OCI-LY7 (cell line): ENCODE measurements around the gene UMAD1. TPM values are rescaled to one million over a fixed set of nuclear protein-coding genes. Genes with fewer than 3 reads are reported as not detected.

Experiments used
- BruUV-seq: library from RNA; stranded (reverse); fragments of 400-500 nt; replicated peaks from 2 replicates; lab custom pipeline; 2021; lab: Mats Ljungman, UMichigan
- CTCF ChIA-PET: fragments of 300-600 bp; sonication (Branson Sonifier 250); formaldehyde crosslinking; loops from one replicate; lab custom pipeline; 2022; ENCODE audit warnings: antibody characterized with exemption; ENCODE audit not compliant: unreplicated experiment; lab: Charles Lee
- POLR2A ChIA-PET: fragments of 300-600 bp; sonication (Branson Sonifier 250); formaldehyde crosslinking; loops from one replicate; lab custom pipeline; 2022; ENCODE audit warnings: antibody characterized with exemption; lab: Charles Lee
- DNase-seq: peaks from one replicate; pipeline ENCODE4 v3.0.0-alpha.2; 2015; ENCODE audit warnings: low spot score
- H2AFZ ChIP-seq: fragments of 200-600 bp; sonication (generic), shearing (Covaris generic); 2 replicates; pipeline ENCODE4 v1.6.1; 2014; ENCODE audit warnings: mild to moderate bottlenecking, antibody characterized with exemption, low read length, moderate library complexity
- H3K27ac ChIP-seq: fragments of 200-600 bp; sonication (generic); 2 replicates; pipeline ENCODE4 v1.5.1; 2014; ENCODE audit warnings: mixed run types, low read depth, mild to moderate bottlenecking, moderate library complexity, low read length, inconsistent platforms; ENCODE audit not compliant: poor library complexity, severe bottlenecking
- H3K36me3 ChIP-seq: fragments of 200-600 bp; sonication (generic); 2 replicates; pipeline ENCODE4 v1.6.1; 2014; ENCODE audit warnings: mild to moderate bottlenecking, antibody characterized with exemption, low read length, moderate library complexity, mixed read lengths; ENCODE audit not compliant: insufficient read depth
- H3K4me1 ChIP-seq: fragments of 200-600 bp; sonication (generic); 2 replicates; pipeline ENCODE4 v1.5.1; 2014; ENCODE audit warnings: mild to moderate bottlenecking, low read length; ENCODE audit not compliant: insufficient read depth, poor library complexity, severe bottlenecking
- H3K4me2 ChIP-seq: fragments of 200-600 bp; sonication (generic); 2 replicates; pipeline ENCODE4 v1.6.1; 2014; ENCODE audit warnings: mild to moderate bottlenecking, low read length
- H3K4me3 ChIP-seq: fragments of 200-600 bp; sonication (generic); 2 replicates; pipeline ENCODE4 v1.5.1; 2014; ENCODE audit warnings: mild to moderate bottlenecking, low read depth, low read length; ENCODE audit not compliant: poor library complexity, severe bottlenecking
- H3K79me2 ChIP-seq: fragments of 200-600 bp; sonication (generic); 2 replicates; pipeline ENCODE4 v1.6.1; 2016; ENCODE audit warnings: low read depth, mild to moderate bottlenecking, low read length, moderate library complexity, mixed read lengths; ENCODE audit not compliant: insufficient read depth
- H3K9me2 ChIP-seq: fragments of 200-600 bp; sonication (generic); 2 replicates; pipeline ENCODE4 v1.6.1; 2016; ENCODE audit warnings: mild to moderate bottlenecking, low read length, mixed read lengths; ENCODE audit not compliant: insufficient read depth
- H3K9me3 ChIP-seq: fragments of 200-600 bp; sonication (generic); 2 replicates; pipeline ENCODE4 v1.6.1; 2014; ENCODE audit warnings: mild to moderate bottlenecking, mixed run types, low read length, mixed read lengths
- H4K20me1 ChIP-seq: fragments of 200-600 bp; sonication (generic); 2 replicates; pipeline ENCODE4 v1.6.1; 2014; ENCODE audit warnings: mild to moderate bottlenecking, antibody characterized with exemption, low read length, moderate library complexity, mixed read lengths; ENCODE audit not compliant: insufficient read depth
- CTCF ChIP-seq: fragments of 200-600 bp; sonication (generic); conservative IDR thresholded peaks from 2 replicates; pipeline ENCODE4 v1.5.1; 2014; ENCODE audit warnings: mild to moderate bottlenecking, antibody characterized with exemption, low read length, moderate library complexity, mixed read lengths
- EZH2phosphoT487 ChIP-seq: fragments of 200-600 bp; sonication (generic); IDR thresholded peaks from 2 replicates; pipeline ENCODE4 v1.6.1; 2018; ENCODE audit warnings: low read depth, borderline replicate concordance, mild to moderate bottlenecking, mixed run types, antibody characterized with exemption, low read length, moderate library complexity, mixed read lengths
- intact Hi-C: fragments of 100-400 bp; cut with micrococcal nuclease; formaldehyde crosslinking; loops from one replicate; pipeline ENCODE4 v1.10.0; 2022; ENCODE audit not compliant: unreplicated experiment
- total RNA-seq, 2 experiments: library from RNA; depleted of rRNA in 1 of 2; stranded (reverse); fragments of >200 nt in 1 of 2; shearing (Covaris generic) in 1 of 2; gene quantifications; 2 replicates each; pipeline ENCODE4 v1.2.3, GENCODE V29; 2014 to 2022

UMAD1 gene
- total RNA-seq, 2 experiments from 2014 or later, result 8.7 to 15.2 TPM

DNA sequence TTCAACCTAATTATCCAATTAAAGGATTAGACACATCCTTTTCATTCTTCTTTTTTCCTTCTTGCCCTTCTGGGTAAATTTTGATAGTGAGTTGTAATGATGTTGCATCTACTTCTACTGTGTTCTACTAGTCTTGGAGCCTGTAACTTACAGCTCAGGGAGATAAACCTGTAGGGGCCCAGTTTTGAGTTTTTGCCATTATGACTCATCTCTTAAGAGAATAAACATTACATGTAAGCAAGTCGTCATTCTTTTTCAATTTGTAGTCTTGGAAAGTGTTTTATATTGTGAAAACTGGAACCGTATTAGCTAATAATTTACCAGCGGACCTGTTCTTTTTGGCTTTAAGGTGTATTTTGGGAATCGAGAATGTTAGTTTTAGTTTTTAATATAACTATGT is 167.6 kb downstream of the UMAD1 start:
- Histone ChIP-seq H4K20me1 (no peaks in the 10 kb centered on the region), H2AFZ (no peak overlapping the region), H3K36me3 (no peaks in the 10 kb centered on the region), H3K4me1 (peaks cover 6% of the 10 kb centered on the region), H3K9me3 (no peaks in the 10 kb centered on the region), H3K79me2 (no peaks in the 10 kb centered on the region), H3K4me2 (no peak overlapping the region), H3K4me3 (no peak overlapping the region), H3K27ac (no peak overlapping the region), H3K9me2 (no peaks in the 10 kb centered on the region)
- CTCF ChIA-PET, result no interaction called here
- no peak for DNase-seq
- TF ChIP-seq EZH2phosphoT487 (no peak), CTCF (no peak)
- intact Hi-C loops, result no loop called here
- no TSS peak for BruUV-seq
- POLR2A ChIA-PET, result interaction anchor here (0.7 kb wide), 1 partner anchor 25 kb away, joined by 3 read pairs; no protein-coding TSS in a partner anchor

GRCh38 chr7:7808626-7809025 is 168.1 kb downstream of the UMAD1 start:
- DNase-seq, result no peak
- Histone ChIP-seq H3K4me3 (no peak overlapping the region), H3K9me3 (no peaks in the 10 kb centered on the region), H3K79me2 (no peaks in the 10 kb centered on the region), H3K4me1 (peaks cover 6% of the 10 kb centered on the region), H3K9me2 (no peaks in the 10 kb centered on the region), H4K20me1 (no peaks in the 10 kb centered on the region), H2AFZ (no peak overlapping the region), H3K36me3 (no peaks in the 10 kb centered on the region), H3K4me2 (no peak overlapping the region), H3K27ac (no peak overlapping the region)
- intact Hi-C loops, result no loop called here
- ChIA-PET POLR2A (interaction anchor here (0.7 to 1.0 kb wide), 2 partner anchors 9 to 25 kb away, joined by 3 read pairs; no protein-coding TSS in a partner anchor), CTCF (no interaction called here)
- no TSS peak for BruUV-seq
- TF ChIP-seq CTCF (no peak), EZH2phosphoT487 (no peak)

DNA sequence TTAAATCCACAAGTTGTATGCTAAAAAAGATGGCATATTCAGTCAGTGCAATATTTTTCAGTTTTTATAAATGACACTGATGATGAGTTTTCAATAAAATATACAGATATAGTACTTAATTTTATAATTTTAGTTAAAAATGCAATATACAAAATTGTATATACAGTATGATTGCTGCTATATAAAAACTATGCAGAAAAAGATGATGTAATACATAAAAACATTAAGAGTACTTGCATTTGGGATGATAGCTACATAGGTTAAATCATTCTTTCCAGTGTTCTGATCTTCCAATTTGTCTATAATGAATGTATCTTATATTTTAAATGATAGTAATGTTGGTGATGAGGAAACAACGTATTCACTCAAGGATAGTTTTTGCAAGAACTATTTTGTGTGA is 169.8 kb downstream of the UMAD1 start:
- Histone ChIP-seq H3K79me2 (no peaks in the 10 kb centered on the region), H4K20me1 (no peaks in the 10 kb centered on the region), H3K4me3 (no peak overlapping the region), H3K4me2 (no peak overlapping the region), H3K36me3 (no peaks in the 10 kb centered on the region), H3K4me1 (peaks cover 10% of the 10 kb centered on the region), H3K9me2 (no peaks in the 10 kb centered on the region), H3K27ac (no peak overlapping the region), H3K9me3 (no peaks in the 10 kb centered on the region), H2AFZ (no peak overlapping the region)
- TF ChIP-seq EZH2phosphoT487 (no peak), CTCF (no peak)
- intact Hi-C loops, result no loop called here
- no peak for DNase-seq
- CTCF ChIA-PET, result no interaction called here
- POLR2A ChIA-PET, result interaction anchor here (1.6 kb wide), 1 partner anchor 31 kb away, joined by 4 read pairs; no protein-coding TSS in a partner anchor
- no TSS peak for BruUV-seq
